Fibroblast of mammary gland (primary cell): ENCODE results near the gene TNFRSF1B.

Source experiments
- DNase-seq: peaks from one replicate; pipeline ENCODE4 v3.0.0-alpha.2; 2010; ENCODE audit warnings: low read depth
- H3K4me3 ChIP-seq: 2 replicates; pipeline ENCODE4 v1.5.1; 2011; ENCODE audit warnings: low read depth, mild to moderate bottlenecking, low read length, moderate library complexity; ENCODE audit not compliant: control insufficient read depth
- CTCF ChIP-seq: conservative IDR thresholded peaks from 2 replicates; pipeline ENCODE4 v1.5.1; 2011; ENCODE audit warnings: low read depth, low read length, inconsistent platforms; ENCODE audit not compliant: control insufficient read depth, insufficient read depth

The TNFRSF1B gene

GRCh38 chr1:12151465-12151864, 15.3 kb upstream of the TNFRSF1B start:
- H3K4me3 ChIP-seq: no peak overlapping the region
- TF ChIP-seq CTCF: no peak
- DNase-seq: no peak

GRCh38 chr1:12152113-12152891, 14.5 kb upstream of the TNFRSF1B start:
- no peak for DNase-seq
- no peak for TF ChIP-seq CTCF
- no peak overlapping the region for H3K4me3 ChIP-seq

GRCh38 chr1:12153181-12153785, 13.5 kb upstream of the TNFRSF1B start:
- H3K4me3 ChIP-seq: no peak overlapping the region
- DNase-seq: peak; percentile 86
- no peak for TF ChIP-seq CTCF

- no peak for TF ChIP-seq CTCF
- H3K4me3 ChIP-seq: no peak overlapping the region
- no peak for DNase-seq
Measured at GRCh38 chr1:12155328-12155727, 11.5 kb upstream of the TNFRSF1B start.

- no peak for TF ChIP-seq CTCF
- no peak for DNase-seq
- no peak overlapping the region for H3K4me3 ChIP-seq
Measured at GRCh38 chr1:12157366-12158231, 9.2 kb upstream of the TNFRSF1B start.

- no peak for DNase-seq
- no peak overlapping the region for H3K4me3 ChIP-seq
- TF ChIP-seq CTCF: no peak
Measured at GRCh38 chr1:12158357-12159092, 8.3 kb upstream of the TNFRSF1B start.
